ES-I3 (cell line): ENCODE measurements around the gene METTL6.
"Not testable (repeated sequence)": the region's sequence is repeated elsewhere in the genome, so short reads cannot be mapped to it uniquely, and the experiment has no call there.

Experiments
- H3K36me3 ChIP-seq: 2 replicates; pipeline ENCODE4 v1.6.1; 2013; ENCODE audit warnings: mild to moderate bottlenecking, low read length, control low read depth, moderate library complexity; ENCODE audit not compliant: insufficient read depth
- H3K4me1 ChIP-seq: 2 replicates; pipeline ENCODE4 v1.6.1; 2013; ENCODE audit warnings: mild to moderate bottlenecking, control low read depth, low read length; ENCODE audit not compliant: insufficient read depth
- H3K9ac ChIP-seq: 2 replicates; pipeline ENCODE4 v1.6.1; 2013; ENCODE audit warnings: low read depth, mild to moderate bottlenecking, low read length, moderate library complexity
- H3K9me3 ChIP-seq: 2 replicates; pipeline ENCODE4 v1.6.1; 2013; ENCODE audit warnings: mild to moderate bottlenecking, low read length, moderate library complexity; ENCODE audit not compliant: control insufficient read depth, insufficient read depth

Gene METTL6

GRCh38 chr3:15403965-15404364 lies 23.4 kb downstream of the METTL6 start:
- Histone ChIP-seq H3K36me3 (no peaks in the 10 kb centered on the region; the same call in 1 of the 2 replicates), H3K4me1 (no peaks in the 10 kb centered on the region), H3K9me3 (no peaks in the 10 kb centered on the region), H3K9ac (no peak overlapping the region)

- Histone ChIP-seq H3K9ac (no peak overlapping the region), H3K4me1 (no peaks in the 10 kb centered on the region), H3K9me3 (no peaks in the 10 kb centered on the region), H3K36me3 (no peaks in the 10 kb centered on the region; the same call in 1 of the 2 replicates)
These were observed 23.8 kb downstream of the METTL6 start for GRCh38 chr3:15403495-15403894.

- H3K36me3 ChIP-seq, result no peaks in the 10 kb centered on the region; the same call in 1 of the 2 replicates
- no peak overlapping the region for H3K9ac ChIP-seq
- H3K4me1 ChIP-seq, result no peaks in the 10 kb centered on the region
- H3K9me3 ChIP-seq, result 0 out of 2 replicates have a peak, but pooled peaks cover 3% of the 10 kb centered on the region
These were observed 25.4 kb downstream of the METTL6 start for GRCh38 chr3:15401936-15402335.

GRCh38 chr3:15399970-15400369 lies 27.4 kb downstream of the METTL6 start:
- Histone ChIP-seq H3K9ac (no peak overlapping the region), H3K36me3 (no peaks in the 10 kb centered on the region; the same call in 1 of the 2 replicates), H3K9me3 (0 out of 2 replicates have a peak, but pooled peaks cover 3% of the 10 kb centered on the region), H3K4me1 (no peaks in the 10 kb centered on the region)

- H3K36me3 ChIP-seq, H3K4me1 ChIP-seq, H3K9me3 ChIP-seq, H3K9ac ChIP-seq: not testable (repeated sequence)
These were observed 28.6 kb downstream of the METTL6 start for GRCh38 chr3:15398731-15399133.

- H3K9me3 ChIP-seq, H3K9ac ChIP-seq, H3K4me1 ChIP-seq, H3K36me3 ChIP-seq: not testable (repeated sequence)
These were observed 34.1 kb downstream of the METTL6 start for GRCh38 chr3:15393252-15393651.

GRCh38 chr3:15391007-15391406 lies 36.3 kb downstream of the METTL6 start:
- no peaks in the 10 kb centered on the region for H3K4me1 ChIP-seq
- peaks cover 6% of the 10 kb centered on the region for H3K9me3 ChIP-seq
- H3K36me3 ChIP-seq, result no peaks in the 10 kb centered on the region
- H3K9ac ChIP-seq, result no peak overlapping the region

GRCh38 chr3:15390460-15390859 lies 36.9 kb downstream of the METTL6 start:
- Histone ChIP-seq H3K36me3 (no peaks in the 10 kb centered on the region), H3K9ac (no peak overlapping the region), H3K4me1 (no peaks in the 10 kb centered on the region), H3K9me3 (peaks cover 6% of the 10 kb centered on the region)

GRCh38 chr3:15388335-15388734 lies 39.0 kb downstream of the METTL6 start:
- H3K9ac ChIP-seq, H3K4me1 ChIP-seq: not testable (repeated sequence)

GRCh38 chr3:15387735-15388134 lies 39.6 kb downstream of the METTL6 start:
- H3K36me3 ChIP-seq, result no peaks in the 10 kb centered on the region
- H3K9ac ChIP-seq, result no peak overlapping the region
- H3K4me1 ChIP-seq, result no peaks in the 10 kb centered on the region
- peaks cover 6% of the 10 kb centered on the region for H3K9me3 ChIP-seq

More at GRCh38 chr3:15388335-15388734, 39.0 kb downstream of the METTL6 start:
- H3K9me3 ChIP-seq, H3K36me3 ChIP-seq: not testable (repeated sequence)

GRCh38 chr3:15387171-15387581 lies 40.2 kb downstream of the METTL6 start:
- H3K36me3 ChIP-seq, result no peaks in the 10 kb centered on the region
- H3K4me1 ChIP-seq, result no peaks in the 10 kb centered on the region
- no peak overlapping the region for H3K9ac ChIP-seq

GRCh38 chr3:15386654-15386955 lies 40.7 kb downstream of the METTL6 start:
- not testable (repeated sequence) for H3K9ac ChIP-seq, H3K36me3 ChIP-seq, H3K4me1 ChIP-seq, H3K9me3 ChIP-seq

More at GRCh38 chr3:15387171-15387581, 40.2 kb downstream of the METTL6 start:
- peaks cover 6% of the 10 kb centered on the region for H3K9me3 ChIP-seq

- H3K9ac ChIP-seq, result no peak overlapping the region
- peaks cover 5% of the 10 kb centered on the region for H3K9me3 ChIP-seq
- no peaks in the 10 kb centered on the region for H3K4me1 ChIP-seq
- no peaks in the 10 kb centered on the region for H3K36me3 ChIP-seq
These were observed 41.3 kb downstream of the METTL6 start for GRCh38 chr3:15385901-15386653.

- not testable (repeated sequence) for H3K9me3 ChIP-seq, H3K9ac ChIP-seq, H3K36me3 ChIP-seq, H3K4me1 ChIP-seq
These were observed 42.1 kb downstream of the METTL6 start for GRCh38 chr3:15385238-15385695.

GRCh38 chr3:15384510-15385237 lies 42.7 kb downstream of the METTL6 start:
- Histone ChIP-seq H3K9ac (no peak overlapping the region), H3K9me3 (peaks cover 3% of the 10 kb centered on the region; the same call in 1 of the 2 replicates), H3K4me1 (no peaks in the 10 kb centered on the region)

More at GRCh38 chr3:15384510-15385237, 42.7 kb downstream of the METTL6 start:
- H3K36me3 ChIP-seq, result no peaks in the 10 kb centered on the region
